Adrenal gland (tissue), 12 donors: ENCODE data around the gene HOXA5. TPM values are rescaled to one million over a fixed set of nuclear protein-coding genes. Genes with fewer than 3 reads are reported as not detected.

Source experiments
- DNase-seq, 7 donors: peaks; one replicate each; pipeline ENCODE4 v3.0.0-alpha.2; 2019 to 2020
- H3K27ac ChIP-seq, 5 donors: fragments of 200-600 bp; sonication (generic) in 4 of 5; 1 replicate in 3 of 5; 2 replicates in 2 of 5; pipeline versions ENCODE4 v1.5.1 to v1.8.0; 2016 to 2020; ENCODE audit warnings: mild to moderate bottlenecking in 1 of 5
- H3K27me3 ChIP-seq: fragments of 200-600 bp; 2 replicates; pipeline ENCODE4 v1.8.0; 2021
- H3K36me3 ChIP-seq, 2 donors: fragments of 200-600 bp; replicated peaks in 1 of 2; 1 replicate in 1 of 2; 2 replicates in 1 of 2; pipeline versions ENCODE4 v1.5.1 to v1.8.0; 2018 to 2022
- H3K4me1 ChIP-seq, 2 donors: fragments of 200-600 bp; replicated peaks in 1 of 2; 1 replicate in 1 of 2; 2 replicates in 1 of 2; pipeline versions ENCODE4 v1.5.1 to v1.8.0; 2018 to 2021
- H3K4me3 ChIP-seq, 4 donors: fragments of 200-600 bp; sonication (generic) in 3 of 4; one replicate each; pipeline ENCODE4 v1.5.1; 2016 to 2018
- H3K9me3 ChIP-seq, 3 donors: fragments of 200-600 bp; sonication (generic) in 1 of 3; replicated peaks in 1 of 3; 1 replicate in 2 of 3; 2 replicates in 1 of 3; pipeline versions ENCODE4 v1.5.1 to v1.8.0; 2016 to 2021
- POLR2A ChIP-seq, 2 donors: fragments of 450-650 bp; IDR thresholded peaks; one replicate each; pipeline ENCODE4 v1.6.1; 2017; ENCODE audit warnings: antibody characterized with exemption in 2 of 2, mild to moderate bottlenecking in 2 of 2, moderate library complexity in 1 of 2
- WGBS, 4 donors: extraction: QIAGEN DNeasy Blood & Tissue Kit in 2 of 4; methylation state at CpG; one replicate each; pipeline versions ENCODE4 v1.1.5 to v1.1.7; 2013 to 2017; 5-methylcytosine and 5-hydroxymethylcytosine counted together
- intact Hi-C, 2 donors: fragments of 100-400 bp; cut with DNase I; formaldehyde crosslinking; loops; one replicate each; pipeline versions ENCODE4 v1.14.1 to v1.15.0; 2022 to 2023
- polyA plus RNA-seq, 3 donors: library from polyadenylated mRNA; stranded (reverse); fragments of 200-250 nt in 2 of 3; fragments of 350-450 nt in 1 of 3; fragmentation: Illumina TruSeq in 1 of 3; extraction: RNeasy Lipid Tissue Mini Kit (QIAGEN cat#74804) in 1 of 3; gene quantifications; one replicate each; pipeline ENCODE4 v1.2.3, GENCODE V29; 2013 to 2014
- total RNA-seq, 9 donors: library from RNA; depleted of rRNA in 4 of 9; stranded (reverse); fragments of >200 nt in 4 of 9; fragments of 120-200 nt in 1 of 9; fragmentation: NEBNext Ultra II Directional in 1 of 9; extraction: Animal tissue kit (Norgen Biotek cat#: 25700) in 1 of 9; gene quantifications; one replicate each; pipeline versions ENCODE4 v1.1.0 to v1.2.4, GENCODE V29; 2013 to 2023
- TF ChIP-seq, protein P1 (sequence below), 6 experiments: fragments of 450-650 bp in 4 of 6; fragments of 200-600 bp in 2 of 6; sonication (generic) in 1 of 6; IDR thresholded peaks; 1 replicate in 5 of 6; 2 replicates in 1 of 6; pipeline versions ENCODE4 v1.5.1 to v1.8.0; 2016 to 2021; ENCODE audit warnings: antibody characterized with exemption in 6 of 6, mild to moderate bottlenecking in 2 of 6, moderate library complexity in 1 of 6
- donor health status: healthy with polysubstance abuse.
- donor health status: Bipolar disorder and iron deficiency.
- donor health status: DM: yes; HTN: yes; CAD: no.
- donor health status: DM: no; HTN: no; CAD: no.
- donor health status: DM: no; HTN: no; CAD: no.
- donor health status: DM: yes; HTN: yes; CAD: no.

The HOXA5 gene
- total and polyA plus RNA-seq, 12 donors, result 21.8 to 132 (median 57.0) TPM

DNA sequence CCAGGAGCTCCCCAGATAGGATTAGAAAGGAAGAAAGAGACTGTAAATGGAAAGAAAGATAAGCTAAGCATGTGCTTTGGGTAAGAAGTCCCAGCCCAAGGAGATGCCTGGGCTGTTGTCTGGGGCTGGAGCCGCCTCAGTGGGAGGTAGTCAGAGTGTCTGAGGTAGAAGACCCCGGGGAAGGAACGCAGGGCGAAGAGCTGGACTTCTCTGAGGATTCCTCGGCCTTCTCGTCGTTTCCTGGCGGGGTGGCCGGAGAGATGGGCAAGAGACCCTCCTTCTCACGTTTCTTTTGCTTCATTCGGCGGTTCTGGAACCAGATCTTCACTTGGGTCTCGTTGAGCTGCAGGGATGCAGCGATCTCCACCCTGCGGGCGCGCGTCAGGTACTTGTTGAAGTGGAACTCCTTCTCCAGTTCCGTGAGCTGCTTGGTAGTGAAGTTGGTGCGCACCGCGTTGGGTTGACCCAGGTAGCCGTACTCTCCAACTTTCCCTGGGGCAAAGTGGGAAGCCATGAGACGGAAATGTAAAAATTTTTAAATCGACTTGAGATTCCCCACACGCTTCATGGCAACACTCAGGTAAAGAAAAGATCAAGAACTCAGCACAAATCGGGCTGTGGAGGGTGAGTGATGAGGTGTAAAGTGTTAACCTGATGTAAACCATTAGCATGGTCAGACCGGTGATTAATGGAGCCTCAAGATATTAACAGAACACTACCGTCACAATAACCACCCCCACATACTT, 49.0 kb downstream of the HOXA5 start:
- intact Hi-C loops, result loop anchor here in 1 of 2 donors (10.0 kb wide), 1 partner anchor 230 kb away; the partner anchor contains the start of gene SKAP2
- H3K4me1 ChIP-seq, result peaks cover 22 to 25% of the 10 kb centered on the region in 2 donors
- H3K4me3 ChIP-seq, result no peak overlapping the region
- no peak for TF ChIP-seq POLR2A (IDR thresholded peaks at IDR 0.05)
- TF ChIP-seq, protein P1, sequence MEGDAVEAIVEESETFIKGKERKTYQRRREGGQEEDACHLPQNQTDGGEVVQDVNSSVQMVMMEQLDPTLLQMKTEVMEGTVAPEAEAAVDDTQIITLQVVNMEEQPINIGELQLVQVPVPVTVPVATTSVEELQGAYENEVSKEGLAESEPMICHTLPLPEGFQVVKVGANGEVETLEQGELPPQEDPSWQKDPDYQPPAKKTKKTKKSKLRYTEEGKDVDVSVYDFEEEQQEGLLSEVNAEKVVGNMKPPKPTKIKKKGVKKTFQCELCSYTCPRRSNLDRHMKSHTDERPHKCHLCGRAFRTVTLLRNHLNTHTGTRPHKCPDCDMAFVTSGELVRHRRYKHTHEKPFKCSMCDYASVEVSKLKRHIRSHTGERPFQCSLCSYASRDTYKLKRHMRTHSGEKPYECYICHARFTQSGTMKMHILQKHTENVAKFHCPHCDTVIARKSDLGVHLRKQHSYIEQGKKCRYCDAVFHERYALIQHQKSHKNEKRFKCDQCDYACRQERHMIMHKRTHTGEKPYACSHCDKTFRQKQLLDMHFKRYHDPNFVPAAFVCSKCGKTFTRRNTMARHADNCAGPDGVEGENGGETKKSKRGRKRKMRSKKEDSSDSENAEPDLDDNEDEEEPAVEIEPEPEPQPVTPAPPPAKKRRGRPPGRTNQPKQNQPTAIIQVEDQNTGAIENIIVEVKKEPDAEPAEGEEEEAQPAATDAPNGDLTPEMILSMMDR (IDR thresholded peaks at IDR 0.05), result no peak
- H3K27ac ChIP-seq, result no peak overlapping the region
- H3K9me3 ChIP-seq, result no peaks in the 10 kb centered on the region
- no peaks in the 10 kb centered on the region for H3K27me3 ChIP-seq
- 81 to 87% (median 84%) methylated on average over 29 of the region's 29 CpGs for WGBS, 4 donors
- H3K36me3 ChIP-seq, result no peaks in the 10 kb centered on the region
- no peak for DNase-seq

DNA sequence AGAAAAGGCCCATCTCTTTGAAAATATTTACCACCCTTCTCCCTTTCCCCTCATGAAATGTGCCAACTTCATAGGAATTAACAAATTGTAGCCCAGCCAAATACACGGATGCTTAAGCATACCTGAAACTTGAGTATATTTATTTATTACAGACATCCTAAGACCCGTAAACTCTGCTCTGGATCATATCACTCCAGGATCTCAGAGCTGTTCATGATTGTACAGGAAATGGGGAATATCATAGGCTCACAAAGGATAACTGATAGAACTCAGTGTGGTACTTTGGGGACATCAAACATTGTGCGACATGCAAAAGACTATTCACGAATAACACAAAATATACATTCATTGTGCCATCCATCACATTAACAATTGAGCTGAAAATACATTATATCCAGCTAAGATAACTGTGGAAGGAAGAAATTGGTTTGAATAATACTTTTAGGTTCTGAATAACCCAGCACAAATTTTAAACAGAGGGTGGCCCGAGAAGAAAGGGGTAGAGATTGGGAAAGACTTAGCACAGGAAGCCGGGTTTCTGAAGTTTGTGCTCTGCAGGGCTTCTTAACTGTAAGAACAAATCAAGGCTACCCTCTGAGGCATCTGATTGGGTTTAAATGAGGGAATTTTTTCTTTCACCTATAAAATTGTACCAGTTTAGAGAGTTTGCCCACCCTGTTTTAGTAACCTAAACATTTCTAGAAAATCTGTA, 50.1 kb downstream of the HOXA5 start:
- no peak for TF ChIP-seq POLR2A (IDR thresholded peaks at IDR 0.05)
- TF ChIP-seq, protein P1 (IDR thresholded peaks at IDR 0.05), result no peak
- no peak for DNase-seq
- peaks cover 2% of the 10 kb centered on the region for H3K27me3 ChIP-seq
- no peak overlapping the region for H3K4me3 ChIP-seq
- H3K9me3 ChIP-seq, result no peaks in the 10 kb centered on the region
- H3K27ac ChIP-seq, result no peak overlapping the region
- WGBS, 4 donors, result 77 to 80% (median 79%) methylated on average over 6 of the region's 6 CpGs
- H3K4me1 ChIP-seq, result peaks cover 14 to 20% of the 10 kb centered on the region in 2 donors
- H3K36me3 ChIP-seq, result no peaks in the 10 kb centered on the region
- intact Hi-C loops, result loop anchor here in 1 of 2 donors (10.0 kb wide), 1 partner anchor 229 kb away; the partner anchor contains the start of gene SKAP2

DNA sequence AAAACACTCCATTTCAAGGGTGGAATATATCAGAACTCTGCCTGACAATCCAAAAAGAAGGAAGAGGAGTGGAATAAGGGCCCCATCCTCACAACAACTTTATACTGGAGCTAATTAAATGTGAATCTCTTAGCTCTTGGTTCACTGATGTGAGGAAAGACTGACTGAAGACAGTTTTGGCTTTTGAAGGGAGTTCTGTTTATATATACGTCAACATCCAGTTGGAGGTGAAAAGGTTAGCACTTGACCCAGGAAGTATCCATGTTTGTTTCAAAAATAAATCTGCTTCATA, 50.7 kb downstream of the HOXA5 start:
- no peak overlapping the region for H3K4me3 ChIP-seq
- WGBS, 4 donors, result 77 to 87% (median 83%) methylated on average over 1 of the region's 1 CpG
- H3K27ac ChIP-seq, result no peak overlapping the region
- TF ChIP-seq, protein P1 (IDR thresholded peaks at IDR 0.05), result no peak
- no peak for TF ChIP-seq POLR2A (IDR thresholded peaks at IDR 0.05)
- no peaks in the 10 kb centered on the region for H3K9me3 ChIP-seq
- intact Hi-C loops, result loop anchor here in 1 of 2 donors (10.0 kb wide), 1 partner anchor 228 kb away; the partner anchor contains the start of gene SKAP2
- H3K4me1 ChIP-seq, result peaks cover 8 to 15% of the 10 kb centered on the region in 2 donors
- no peaks in the 10 kb centered on the region for H3K36me3 ChIP-seq
- no peak for DNase-seq
- H3K27me3 ChIP-seq, result peaks cover 8% of the 10 kb centered on the region
